Stomach (tissue), 9 donors: ENCODE results near the gene CNPY4. TPM values are rescaled to one million over a fixed set of nuclear protein-coding genes. Genes with fewer than 3 reads are reported as not detected.

Source experiments
- DNase-seq, 2 donors: peaks; one replicate each; pipeline versions ENCODE4 v3.0.0 to v3.0.0-alpha.2; 2013 to 2019
- H3K27ac ChIP-seq, 5 donors: fragments of 200-600 bp in 4 of 5; sonication (generic) in 4 of 5; one replicate each; pipeline ENCODE4 v1.5.1; 2013 to 2019; ENCODE audit warnings: mild to moderate bottlenecking in 1 of 5, moderate library complexity in 1 of 5
- H3K27me3 ChIP-seq, 3 donors: fragments of 200-600 bp; sonication (generic); one replicate each; pipeline ENCODE4 v1.5.1; 2017 to 2019; ENCODE audit warnings: mixed run types in 1 of 3
- H3K36me3 ChIP-seq, 4 donors: fragments of 200-600 bp; sonication (generic); 1 replicate in 3 of 4; 2 replicates in 1 of 4; pipeline ENCODE4 v1.5.1; 2016 to 2019
- H3K4me1 ChIP-seq, 4 donors: fragments of 200-600 bp; sonication (generic); one replicate each; pipeline ENCODE4 v1.5.1; 2016 to 2019
- H3K4me3 ChIP-seq, 4 donors: fragments of 200-600 bp; sonication (generic) in 3 of 4; one replicate each; pipeline ENCODE4 v1.5.1; 2016 to 2019; ENCODE audit warnings: mild to moderate bottlenecking in 1 of 4
- H3K9me3 ChIP-seq, 4 donors: fragments of 200-600 bp; sonication (generic); one replicate each; pipeline ENCODE4 v1.5.1; 2016 to 2019
- CTCF ChIP-seq, 7 experiments: fragments of 450-650 bp in 4 of 7; fragments of 200-600 bp in 3 of 7; sonication (generic) in 3 of 7; IDR thresholded peaks; one replicate each; pipeline ENCODE4 v1.5.1; 2016 to 2019; ENCODE audit warnings: antibody characterized with exemption in 7 of 7, control low read depth in 2 of 7, mild to moderate bottlenecking in 1 of 7
- EP300 ChIP-seq: sonication (generic); formaldehyde crosslinking; IDR thresholded peaks from one replicate; pipeline ENCODE4 v1.6.1; 2017; ENCODE audit warnings: antibody characterized with exemption
- POLR2A ChIP-seq, 4 donors: fragments of 450-650 bp; IDR thresholded peaks; one replicate each; pipeline ENCODE4 v1.6.1; 2016; ENCODE audit warnings: antibody characterized with exemption in 4 of 4, control low read depth in 2 of 4, mild to moderate bottlenecking in 1 of 4, moderate library complexity in 1 of 4
- POLR2AphosphoS5 ChIP-seq, 3 donors: sonication (generic); formaldehyde crosslinking; IDR thresholded peaks; one replicate each; pipeline ENCODE4 v1.6.1; 2016; ENCODE audit warnings: antibody characterized with exemption in 3 of 3
- WGBS, 5 donors: extraction: QIAGEN DNeasy Blood & Tissue Kit in 3 of 5; methylation state at CpG; one replicate each; pipeline versions ENCODE4 v1.1.5 to v1.1.7; 2013 to 2018; 5-methylcytosine and 5-hydroxymethylcytosine counted together
- intact Hi-C: fragments of 100-400 bp; cut with DNase I; formaldehyde crosslinking; loops from one replicate; pipeline ENCODE4 v1.15.1; 2023; ENCODE audit warnings: low total_unique reads
- polyA plus RNA-seq, 3 donors: library from polyadenylated mRNA; stranded (reverse); fragments of 200-250 nt; gene quantifications; one replicate each; pipeline ENCODE4 v1.2.3, GENCODE V29; 2013
- total RNA-seq, 5 donors: library from RNA; depleted of rRNA; stranded (reverse); fragments of >200 nt; gene quantifications; one replicate each; pipeline versions ENCODE4 v1.1.0 to v1.2.3, GENCODE V29; 2014 to 2016
- donor health status: healthy with polysubstance abuse.
- donor health status: Bipolar disorder and iron deficiency.
- donor health status: healthy.

Gene CNPY4
- total and polyA plus RNA-seq, 8 donors: 0.45 to 10.6 (median 6.0) TPM

GRCh38 chr7:100098913-100099312, 20.5 kb upstream of the CNPY4 start:
- TF ChIP-seq CTCF (IDR thresholded peaks at IDR 0.05) (no peak), EP300 (no peak), POLR2AphosphoS5 (IDR thresholded peaks at IDR 0.05) (no peak), POLR2A (IDR thresholded peaks at IDR 0.05) (no peak)

GRCh38 chr7:100099452-100099851, 20.0 kb upstream of the CNPY4 start:
- H3K4me3 ChIP-seq: peak overlapping the region; percentile 87 to 96 (median 90)
- H3K27me3 ChIP-seq: no peaks in the 10 kb centered on the region
- intact Hi-C loops: no loop called here
- peak in 1 of 2 donors; percentile 44 for DNase-seq
- H3K9me3 ChIP-seq: no peaks in the 10 kb centered on the region
- H3K4me1 ChIP-seq: peaks cover 19 to 42% (median 38%) of the 10 kb centered on the region in 4 donors
- TF ChIP-seq CTCF (IDR thresholded peaks at IDR 0.05) (no peak), POLR2A (IDR thresholded peaks at IDR 0.05) (no peak), POLR2AphosphoS5 (IDR thresholded peaks at IDR 0.05) (no peak)
- peaks cover 57 to 68% (median 66%) of the 10 kb centered on the region in 4 donors for H3K36me3 ChIP-seq
- peak overlapping the region; percentile 5 to 97 (median 92) for H3K27ac ChIP-seq
- WGBS, 5 donors: 29 to 51% (median 41%) methylated on average over 12 of the region's 12 CpGs

More at GRCh38 chr7:100098913-100099312, 20.5 kb upstream of the CNPY4 start:
- no peak for DNase-seq
- H3K4me1 ChIP-seq: peaks cover 19 to 47% (median 42%) of the 10 kb centered on the region in 4 donors
- H3K36me3 ChIP-seq: peaks cover 58 to 68% (median 66%) of the 10 kb centered on the region in 4 donors
- H3K27me3 ChIP-seq: no peaks in the 10 kb centered on the region
- peak overlapping the region in 2 of 5 donors; percentile 5 to 97 for H3K27ac ChIP-seq
- intact Hi-C loops: no loop called here
- peak overlapping the region in 2 of 4 donors; percentile 91 to 96 for H3K4me3 ChIP-seq
- 79 to 86% (median 80%) methylated on average over 10 of the region's 10 CpGs for whole genome bisulfite sequencing, 5 donors
- H3K9me3 ChIP-seq: no peaks in the 10 kb centered on the region

GRCh38 chr7:100100420-100101015, 18.9 kb upstream of the CNPY4 start:
- intact Hi-C loops: no loop called here
- Histone ChIP-seq H3K9me3 (no peaks in the 10 kb centered on the region), H3K27me3 (no peaks in the 10 kb centered on the region), H3K27ac (peak overlapping the region; percentile 92 to 97 (median 96)), H3K4me3 (peak overlapping the region; percentile 87 to 96 (median 90)), H3K36me3 (peaks cover 55 to 68% (median 66%) of the 10 kb centered on the region in 4 donors), H3K4me1 (peaks cover 19 to 42% (median 34%) of the 10 kb centered on the region in 4 donors)
- DNase-seq: peak; percentile 95 to 98
- WGBS, 5 donors: 0% methylated on average over 33 to 61 of the region's 61 CpGs
- TF ChIP-seq CTCF (IDR thresholded peaks at IDR 0.05) (peak in 1 of 7 experiments; percentile 9), POLR2AphosphoS5 (IDR thresholded peaks at IDR 0.05) (peak; percentile 68 to 95 (median 84)), EP300 (no peak)

GRCh38 chr7:100101016-100101862, 18.2 kb upstream of the CNPY4 start, which contains the start of the genes AP4M1 and MCM7:
TSS of gene AP4M1 (plus strand) at chr7:100101643. CDS start at chr7:100101715, 72 bp downstream.
TSS of gene MCM7 (minus strand) at chr7:100101397. CDS start at chr7:100101294, 103 bp downstream.
- peaks cover 48 to 68% (median 66%) of the 10 kb centered on the region in 4 donors for H3K36me3 ChIP-seq

More at GRCh38 chr7:100101016-100101862, 18.2 kb upstream of the CNPY4 start, which contains the start of the genes AP4M1 and MCM7:
- 0 to 1% (median 1%) methylated on average over 33 to 80 of the region's 80 CpGs for WGBS, 5 donors
- peak within 1 kb of the TSS; percentile 92 to 97 (median 96) for H3K27ac ChIP-seq
- peaks cover 19 to 42% (median 34%) of the 10 kb centered on the region in 4 donors for H3K4me1 ChIP-seq
- intact Hi-C loops: no loop called here
- TF ChIP-seq POLR2A (IDR thresholded peaks at IDR 0.05) (no peak), POLR2AphosphoS5 (IDR thresholded peaks at IDR 0.05) (peak; percentile 45 to 84 (median 76))
- no peaks in the 10 kb centered on the region for H3K9me3 ChIP-seq
- DNase-seq: peak; percentile 99 to 100
- H3K27me3 ChIP-seq: no peaks in the 10 kb centered on the region
- peak within 1 kb of the TSS; percentile 87 to 96 (median 90) for H3K4me3 ChIP-seq
